ENCODE data around the gene CMSS1.

GRCh38 chr3:100062665-100063064 is 245.0 kb downstream of the CMSS1 start:
- TF ChIP-seq POLR2A (IDR thresholded peaks at IDR 0.05) (no peak), EP300 (IDR thresholded peaks at IDR 0.05) (no peak)
- TF ChIP-seq, protein P1, sequence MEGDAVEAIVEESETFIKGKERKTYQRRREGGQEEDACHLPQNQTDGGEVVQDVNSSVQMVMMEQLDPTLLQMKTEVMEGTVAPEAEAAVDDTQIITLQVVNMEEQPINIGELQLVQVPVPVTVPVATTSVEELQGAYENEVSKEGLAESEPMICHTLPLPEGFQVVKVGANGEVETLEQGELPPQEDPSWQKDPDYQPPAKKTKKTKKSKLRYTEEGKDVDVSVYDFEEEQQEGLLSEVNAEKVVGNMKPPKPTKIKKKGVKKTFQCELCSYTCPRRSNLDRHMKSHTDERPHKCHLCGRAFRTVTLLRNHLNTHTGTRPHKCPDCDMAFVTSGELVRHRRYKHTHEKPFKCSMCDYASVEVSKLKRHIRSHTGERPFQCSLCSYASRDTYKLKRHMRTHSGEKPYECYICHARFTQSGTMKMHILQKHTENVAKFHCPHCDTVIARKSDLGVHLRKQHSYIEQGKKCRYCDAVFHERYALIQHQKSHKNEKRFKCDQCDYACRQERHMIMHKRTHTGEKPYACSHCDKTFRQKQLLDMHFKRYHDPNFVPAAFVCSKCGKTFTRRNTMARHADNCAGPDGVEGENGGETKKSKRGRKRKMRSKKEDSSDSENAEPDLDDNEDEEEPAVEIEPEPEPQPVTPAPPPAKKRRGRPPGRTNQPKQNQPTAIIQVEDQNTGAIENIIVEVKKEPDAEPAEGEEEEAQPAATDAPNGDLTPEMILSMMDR (IDR thresholded peaks at IDR 0.05) = no peak
